ENCODE measurements around the gene ABCD3. TPM values are rescaled to one million over a fixed set of nuclear protein-coding genes. Genes with fewer than 3 reads are reported as not detected.
"Not testable (repeated sequence)": the region's sequence is repeated elsewhere in the genome, so short reads cannot be mapped to it uniquely, and the experiment has no call there.

ABCD3 gene
- total and polyA plus RNA-seq, 2 of the 4 experiments (the other 2 are of a cell fraction), result 13.6 to 32.6 TPM

GRCh38 chr1:94425821-94426484, 7.8 kb downstream of the ABCD3 start (continued):
- TF ChIP-seq, protein P1, sequence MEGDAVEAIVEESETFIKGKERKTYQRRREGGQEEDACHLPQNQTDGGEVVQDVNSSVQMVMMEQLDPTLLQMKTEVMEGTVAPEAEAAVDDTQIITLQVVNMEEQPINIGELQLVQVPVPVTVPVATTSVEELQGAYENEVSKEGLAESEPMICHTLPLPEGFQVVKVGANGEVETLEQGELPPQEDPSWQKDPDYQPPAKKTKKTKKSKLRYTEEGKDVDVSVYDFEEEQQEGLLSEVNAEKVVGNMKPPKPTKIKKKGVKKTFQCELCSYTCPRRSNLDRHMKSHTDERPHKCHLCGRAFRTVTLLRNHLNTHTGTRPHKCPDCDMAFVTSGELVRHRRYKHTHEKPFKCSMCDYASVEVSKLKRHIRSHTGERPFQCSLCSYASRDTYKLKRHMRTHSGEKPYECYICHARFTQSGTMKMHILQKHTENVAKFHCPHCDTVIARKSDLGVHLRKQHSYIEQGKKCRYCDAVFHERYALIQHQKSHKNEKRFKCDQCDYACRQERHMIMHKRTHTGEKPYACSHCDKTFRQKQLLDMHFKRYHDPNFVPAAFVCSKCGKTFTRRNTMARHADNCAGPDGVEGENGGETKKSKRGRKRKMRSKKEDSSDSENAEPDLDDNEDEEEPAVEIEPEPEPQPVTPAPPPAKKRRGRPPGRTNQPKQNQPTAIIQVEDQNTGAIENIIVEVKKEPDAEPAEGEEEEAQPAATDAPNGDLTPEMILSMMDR (conservative IDR thresholded peaks at IDR 0.05; ENCODE audit: low read depth, low read length), result no peak
- TF ChIP-seq NFE2L2 (IDR thresholded peaks at IDR 0.05; ENCODE audit: low read depth, low read length) (no peak), RCOR1 (IDR thresholded peaks at IDR 0.05; ENCODE audit: insufficient replicate concordance, low read length) (no peak), CEBPB (IDR thresholded peaks at IDR 0.05; ENCODE audit: low read depth, low read length) (no peak)

DNA sequence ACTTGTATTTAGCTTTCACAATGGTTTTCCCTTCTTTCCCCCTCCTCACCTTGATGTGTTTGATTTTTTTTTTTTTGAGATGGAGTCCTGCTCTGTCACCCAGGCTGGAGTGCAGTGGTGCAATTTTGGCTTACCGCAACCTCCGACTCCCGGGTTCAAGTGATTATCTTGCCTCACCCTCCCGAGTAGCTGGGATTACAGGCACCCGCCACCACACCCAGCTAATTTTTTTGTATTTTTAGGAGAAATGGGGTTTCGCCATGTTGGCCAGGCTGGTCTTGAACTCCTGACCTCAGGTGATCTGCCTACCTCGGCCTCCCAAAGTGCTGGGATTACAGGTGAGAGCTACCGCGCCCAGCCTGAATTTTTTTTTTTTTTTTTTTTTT, 8.3 kb downstream of the ABCD3 start:
- H4K5ac ChIP-seq (ENCODE audit: low read depth, low read length); H3K4me1 ChIP-seq (ENCODE audit: control insufficient read depth, insufficient read depth, low read length); DNase-seq; in situ Hi-C loops (cut with MboI; ENCODE audit: low sequenced_read_pairs); H2AK5ac ChIP-seq (ENCODE audit: low read depth, low read length); H2BK20ac ChIP-seq (ENCODE audit: low read depth, low read length); H4K91ac ChIP-seq (ENCODE audit: insufficient read depth, low read depth, low read length); POLR2A ChIA-PET (ENCODE audit: unreplicated experiment); H2BK15ac ChIP-seq (ENCODE audit: low read depth, low read length); ATAC-seq (ENCODE audit: low read depth); H3K14ac ChIP-seq (replicated peaks; ENCODE audit: low read depth, low read length); H3K27me3 ChIP-seq (ENCODE audit: control insufficient read depth, insufficient read depth, low read length); H3K9me3 ChIP-seq (ENCODE audit: control insufficient read depth, insufficient read depth, low read length); H2AFZ ChIP-seq (replicated peaks; ENCODE audit: low read length, poor library complexity); intact Hi-C loops (cut with micrococcal nuclease); H2BK5ac ChIP-seq (ENCODE audit: low read depth, low read length, poor library complexity, severe bottlenecking); H3K4ac ChIP-seq (ENCODE audit: low read depth, low read length); H3K18ac ChIP-seq (ENCODE audit: low read depth, low read length); H3K36me3 ChIP-seq (ENCODE audit: control insufficient read depth, insufficient read depth, low read length); H3K4me3 ChIP-seq (ENCODE audit: insufficient read depth, low read depth, low read length); H3K9ac ChIP-seq (ENCODE audit: low read depth, low read length); H3K56ac ChIP-seq (ENCODE audit: extremely low read depth, insufficient read depth, low read length); H2AK9ac ChIP-seq (replicated peaks; ENCODE audit: low read depth, low read length, poor library complexity); H3K9me1 ChIP-seq (ENCODE audit: insufficient read depth, low read length); H3K27ac ChIP-seq (ENCODE audit: insufficient read depth, low read length); dilution Hi-C loops (cut with HindIII; ENCODE audit: low sequenced_read_pairs, unreplicated experiment); H3K4me2 ChIP-seq (ENCODE audit: low read depth, low read length); BruUV-seq (replicated peaks); H4K8ac ChIP-seq (ENCODE audit: low read depth in 2 of 2, low read length in 2 of 2); H3K23ac ChIP-seq (ENCODE audit: low read depth, low read length); H2BK120ac ChIP-seq (ENCODE audit: low read depth, low read length): not testable (repeated sequence)
- CTCF ChIA-PET, result interaction anchor here (0.6 to 1.1 kb wide), 2 partner anchors 14 to 244 kb away, joined by 3 read pairs; no protein-coding TSS in a partner anchor
- Histone ChIP-seq H4K20me1 (ENCODE audit: insufficient read depth, low read length) (peaks cover 38% of the 10 kb centered on the region), H3K79me1 (ENCODE audit: low read depth in 1 of 2, low read length in 2 of 2) (peaks cover 28 to 68% of the 10 kb centered on the region in 2 experiments)
- WGBS, 2 experiments (ENCODE audit: extremely low coverage in 2 of 2, insufficient read length in 1 of 2), result no CpG with 5 or more reads among the region's 9 CpGs
